Activated T-cell treated with anti-CD3 and anti-CD28 coated beads, Interleukin-2, amount 50 U/mL, for 1 hour (primary cell): ENCODE measurements around the gene NUBPL.
"Not testable (repeated sequence)": the region's sequence is repeated elsewhere in the genome, so short reads cannot be mapped to it uniquely, and the experiment has no call there.

ENCODE experiments used
- DNase-seq: peaks from one replicate; pipeline ENCODE4 v3.0.0-alpha.2; 2020

NUBPL gene

DNA sequence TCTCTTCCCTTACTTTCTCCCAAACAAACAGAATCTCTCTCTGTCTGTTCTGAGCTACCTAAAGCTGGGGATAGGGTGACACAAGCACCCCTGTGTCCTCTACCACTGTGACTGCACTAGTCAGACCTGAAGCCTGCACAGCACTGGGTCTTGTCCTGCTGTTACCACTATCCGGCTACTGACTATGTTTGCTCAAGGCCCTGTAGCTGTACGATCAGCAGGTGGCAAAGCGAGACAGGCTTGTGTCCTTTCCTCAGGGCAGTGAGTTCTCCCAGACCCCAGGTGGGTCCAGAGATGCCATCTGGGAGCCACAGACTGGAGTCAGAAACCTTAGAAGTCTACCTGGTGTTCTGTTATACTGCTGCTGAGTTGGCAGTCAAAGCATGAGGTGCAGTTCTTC is 116.4 kb downstream of the NUBPL start:
- DNase-seq: no peak

- no peak for DNase-seq
Measured at GRCh38 chr14:31678421-31679249, 117.4 kb downstream of the NUBPL start.

DNA sequence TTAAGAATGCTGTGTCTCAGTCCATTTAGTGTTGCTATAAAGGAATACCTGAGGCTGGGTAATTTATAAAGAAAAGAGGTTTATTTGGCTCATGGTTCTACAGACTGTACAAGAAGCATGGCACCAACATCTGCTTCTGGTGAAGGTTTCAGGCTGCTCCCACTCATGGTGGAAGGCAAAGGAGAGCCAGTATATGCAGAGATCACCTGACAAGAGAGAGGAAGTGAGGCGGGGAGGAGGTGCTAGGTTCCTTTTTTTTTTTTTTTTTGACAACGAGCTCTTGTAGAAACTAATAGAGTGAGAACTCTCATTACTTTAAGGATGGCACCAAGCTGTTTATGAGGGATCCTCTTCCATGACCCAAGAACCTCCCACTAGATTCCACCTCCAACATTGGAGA is 121.6 kb downstream of the NUBPL start:
- DNase-seq: no peak

DNA sequence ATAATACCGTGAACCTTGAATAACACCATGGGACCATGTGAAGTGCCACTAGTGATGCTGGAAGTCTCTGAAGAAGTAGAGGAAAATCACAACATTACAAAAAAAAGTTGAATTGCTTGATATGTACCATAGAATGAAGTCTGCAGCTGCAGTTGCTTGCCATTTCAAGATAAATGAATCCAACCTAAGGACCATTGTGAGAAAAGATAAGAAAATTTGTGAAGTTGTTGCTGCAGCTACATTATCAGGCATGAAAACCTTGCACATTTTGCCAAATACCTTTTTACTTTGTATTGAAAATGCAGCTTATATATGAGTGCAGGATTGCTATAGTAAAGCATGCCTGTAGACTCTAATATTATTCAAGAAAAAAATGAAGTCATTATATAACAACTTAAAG is 126.5 kb downstream of the NUBPL start:
- DNase-seq: no peak

GRCh38 chr14:31690056-31690455 is 128.9 kb downstream of the NUBPL start:
- DNase-seq: no peak

- DNase-seq: no peak
Measured at GRCh38 chr14:31692376-31692781, 131.2 kb downstream of the NUBPL start.

GRCh38 chr14:31696378-31696777 is 135.2 kb downstream of the NUBPL start:
- no peak for DNase-seq

DNA sequence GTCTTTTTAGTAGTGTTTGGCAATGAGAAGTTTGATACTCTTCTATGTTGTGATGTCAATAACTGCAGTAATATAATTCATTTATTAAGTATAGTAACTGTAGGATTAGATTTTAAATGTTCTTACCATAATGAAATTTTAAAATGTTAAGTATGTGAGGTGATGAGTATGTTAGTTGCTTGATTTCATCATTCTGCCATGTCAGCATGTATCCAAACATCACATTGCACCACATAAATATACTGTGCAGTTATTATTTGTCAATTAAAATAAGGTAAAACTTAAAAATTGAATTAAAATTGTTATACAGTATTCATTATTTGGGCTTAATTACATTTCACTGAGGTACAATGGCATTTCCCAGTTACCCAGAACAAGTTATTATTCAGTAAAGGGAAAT is 138.6 kb downstream of the NUBPL start:
- no peak for DNase-seq

GRCh38 chr14:31700282-31701074 is 139.3 kb downstream of the NUBPL start:
- no peak for DNase-seq

DNA sequence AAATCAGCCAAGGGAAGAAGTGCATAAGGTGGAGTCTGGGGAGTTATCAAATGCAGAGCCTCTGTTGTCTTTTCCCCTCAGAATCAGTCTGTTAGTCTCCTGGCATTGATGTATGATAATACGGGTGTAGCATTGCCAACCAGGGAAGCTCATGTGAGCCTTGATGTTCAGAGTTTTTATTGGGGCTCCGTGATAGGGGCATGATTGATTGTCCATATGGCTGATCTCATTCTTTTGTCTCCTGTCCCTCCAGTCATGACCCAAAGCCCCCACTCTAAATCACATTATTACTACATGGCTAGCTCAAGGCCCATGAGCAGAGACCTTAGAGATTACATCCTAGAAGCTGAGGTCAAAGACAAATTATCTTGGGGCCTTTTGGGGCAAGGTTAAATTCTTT is 140.9 kb downstream of the NUBPL start:
- no peak for DNase-seq

GRCh38 chr14:31703056-31703455 is 141.9 kb downstream of the NUBPL start:
- DNase-seq: no peak

DNA sequence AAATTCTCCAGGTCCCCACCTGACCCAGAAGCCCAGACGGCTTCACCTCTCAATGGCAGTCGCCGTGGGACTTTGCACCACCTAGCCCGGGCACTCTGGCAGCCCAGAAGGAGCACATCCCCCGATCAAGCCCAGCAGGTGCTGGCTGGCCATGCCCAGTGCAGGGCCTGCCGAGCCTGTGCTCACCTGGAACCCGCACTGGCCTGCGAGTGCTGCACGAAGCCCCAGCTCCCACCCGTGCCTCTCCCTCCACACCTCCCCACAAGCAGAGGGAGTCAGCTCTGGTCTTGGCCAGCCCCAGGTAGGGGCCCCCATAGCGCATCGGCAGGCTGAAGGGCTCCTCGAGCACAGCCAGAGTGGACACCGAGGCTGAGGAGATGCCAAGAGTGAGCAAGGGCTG is 144.5 kb downstream of the NUBPL start:
- DNase-seq: no peak

GRCh38 chr14:31708661-31709060 is 147.5 kb downstream of the NUBPL start:
- DNase-seq: not testable (repeated sequence)

DNA sequence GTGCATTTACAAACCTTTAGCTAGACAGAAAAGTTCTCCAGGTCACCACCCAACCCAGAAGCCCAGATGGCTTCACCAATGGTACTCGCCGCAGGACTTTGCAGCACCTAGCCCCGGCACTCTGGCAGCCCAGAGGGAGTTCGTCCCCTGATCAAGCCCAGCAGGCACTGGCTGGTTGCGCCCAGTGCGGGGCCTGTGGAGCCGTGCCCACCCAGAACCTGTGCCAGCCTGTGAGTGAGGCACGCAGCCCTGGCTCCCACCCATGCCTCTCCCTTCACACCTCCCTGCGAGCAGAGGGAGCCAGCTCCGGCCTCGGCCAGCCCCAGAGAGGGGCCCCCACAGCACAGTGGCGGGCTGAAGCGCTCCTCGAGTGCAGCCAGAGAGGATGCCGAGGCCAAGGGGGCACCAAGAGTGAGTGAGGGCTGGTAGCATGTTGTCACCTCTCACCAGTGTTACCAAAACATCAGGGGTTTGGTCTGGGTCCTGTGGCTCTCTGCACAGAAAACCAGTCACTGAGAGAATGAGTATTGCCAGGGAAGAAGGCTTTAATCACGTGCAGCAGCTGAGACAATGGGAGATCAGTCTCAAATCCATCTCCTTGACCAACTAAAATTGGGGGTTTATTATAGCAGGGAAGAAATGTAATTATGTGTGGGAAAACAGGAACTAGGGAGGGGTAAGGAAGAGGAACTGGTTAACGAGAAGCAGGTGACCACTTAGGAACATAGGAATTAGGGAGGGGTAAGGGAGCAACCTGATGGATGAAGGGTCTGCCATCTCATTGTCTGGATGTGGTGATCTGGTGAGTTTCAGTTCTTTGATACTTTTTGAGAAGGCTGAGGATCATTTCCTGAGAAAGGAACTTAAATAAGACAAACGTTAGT is 151.3 kb downstream of the NUBPL start:
- DNase-seq: no peak

GRCh38 chr14:31716208-31716607 is 155.0 kb downstream of the NUBPL start:
- DNase-seq: no peak

- no peak for DNase-seq
Measured at GRCh38 chr14:31717294-31718085, 156.3 kb downstream of the NUBPL start.

DNA sequence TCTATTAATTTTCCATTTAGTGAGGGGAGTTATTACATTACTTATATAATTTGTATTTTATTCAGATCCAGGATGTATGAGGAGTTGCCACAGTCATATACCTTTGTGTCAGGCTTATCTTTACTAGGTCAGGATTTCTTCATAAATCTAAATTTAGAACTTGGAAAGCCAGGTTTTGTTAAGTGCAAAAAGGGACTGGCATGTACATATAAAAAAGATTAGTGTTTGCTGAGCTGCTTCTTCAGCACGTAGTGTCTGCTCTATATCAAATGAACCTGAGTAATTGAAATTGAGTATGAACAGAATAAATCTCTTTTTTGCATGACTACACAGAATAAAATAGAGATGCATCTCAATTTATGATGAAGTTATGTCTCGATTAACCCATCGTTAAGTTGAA is 157.4 kb downstream of the NUBPL start:
- DNase-seq: no peak

- DNase-seq: no peak
Measured at GRCh38 chr14:31718985-31719384, 157.8 kb downstream of the NUBPL start.

- DNase-seq: no peak
Measured at GRCh38 chr14:31726337-31726736, 165.1 kb downstream of the NUBPL start.

GRCh38 chr14:31727797-31728196 is 166.6 kb downstream of the NUBPL start:
- no peak for DNase-seq

GRCh38 chr14:31740688-31741087 is 179.5 kb downstream of the NUBPL start:
- DNase-seq: no peak

GRCh38 chr14:31745741-31746140 is 184.5 kb downstream of the NUBPL start:
- no peak for DNase-seq
